GM12865 (cell line): Measurements from ENCODE around the gene KAT7.
"Not testable (repeated sequence)": the region's sequence is repeated elsewhere in the genome, so short reads cannot be mapped to it uniquely, and the experiment has no call there.

Experiments used
- DNase-seq: peaks from one replicate; pipeline ENCODE4 v3.0.0; 2010; ENCODE audit warnings: low read depth
- H3K4me3 ChIP-seq: 2 replicates; pipeline ENCODE4 v1.5.1; 2011; ENCODE audit warnings: mild to moderate bottlenecking, low read depth, low read length, control low read depth
- CTCF ChIP-seq: IDR thresholded peaks from 2 replicates; pipeline ENCODE4 v1.5.1; 2011; ENCODE audit warnings: low read length, control low read depth, low read depth, inconsistent platforms; ENCODE audit not compliant: insufficient read depth; ENCODE audit errors: missing control alignments

Gene KAT7

GRCh38 chr17:49755663-49756283, 32.7 kb upstream of the KAT7 start:
- no peak overlapping the region for H3K4me3 ChIP-seq
- DNase-seq = no peak
- TF ChIP-seq CTCF = no peak

- no peak for DNase-seq
- no peak overlapping the region for H3K4me3 ChIP-seq
- TF ChIP-seq CTCF = no peak
Observed at GRCh38 chr17:49756323-49757150, 31.9 kb upstream of the KAT7 start.

- no peak overlapping the region for H3K4me3 ChIP-seq
- no peak for DNase-seq
- no peak for TF ChIP-seq CTCF
Observed at GRCh38 chr17:49757151-49757777, 31.2 kb upstream of the KAT7 start.

GRCh38 chr17:49758464-49759010, 29.9 kb upstream of the KAT7 start:
- not testable (repeated sequence) for H3K4me3 ChIP-seq, DNase-seq

- H3K4me3 ChIP-seq = no peak overlapping the region
- TF ChIP-seq CTCF = no peak
Observed at GRCh38 chr17:49759203-49759602, 29.3 kb upstream of the KAT7 start.

GRCh38 chr17:49760296-49760695, 28.2 kb upstream of the KAT7 start:
- no peak for DNase-seq
- no peak for TF ChIP-seq CTCF
- no peak overlapping the region for H3K4me3 ChIP-seq

More at GRCh38 chr17:49759203-49759602, 29.3 kb upstream of the KAT7 start:
- DNase-seq = no peak

- TF ChIP-seq CTCF = no peak
- DNase-seq = no peak
- no peak overlapping the region for H3K4me3 ChIP-seq
Observed at GRCh38 chr17:49760932-49761558, 27.4 kb upstream of the KAT7 start.
